Astrocyte (in vitro differentiated cells and primary cell): Measurements from ENCODE around the gene MYOF. TPM values are rescaled to one million over a fixed set of nuclear protein-coding genes. Genes with fewer than 3 reads are reported as not detected.

Source experiments
- DNase-seq: peaks from one replicate; pipeline ENCODE4 v3.0.0-alpha.2; 2010; ENCODE audit warnings: low read depth
- FAIRE-seq: peaks from 2 replicates; lab custom pipeline; 2011; peaks lifted over from hg19 to GRCh38; lab: Jason Lieb, UNC
- H2AFZ ChIP-seq: 2 replicates; pipeline ENCODE4 v1.6.0; 2012; ENCODE audit warnings: low read depth, low read length, inconsistent platforms
- H3K27ac ChIP-seq: 2 replicates; pipeline ENCODE4 v1.5.1; 2011; ENCODE audit warnings: low read depth, low read length, inconsistent platforms
- H3K27me3 ChIP-seq: 2 replicates; pipeline ENCODE4 v1.6.0; 2011; ENCODE audit warnings: low read length, inconsistent platforms; ENCODE audit not compliant: insufficient read depth
- H3K36me3 ChIP-seq: 2 replicates; pipeline ENCODE4 v1.5.1; 2011; ENCODE audit warnings: low read length, inconsistent platforms; ENCODE audit not compliant: insufficient read depth
- H3K4me1 ChIP-seq: 2 replicates; pipeline ENCODE4 v1.5.1; 2011; ENCODE audit warnings: low read length, inconsistent platforms; ENCODE audit not compliant: insufficient read depth
- H3K4me2 ChIP-seq: 2 replicates; pipeline ENCODE4 v1.6.0; 2012; ENCODE audit warnings: low read length, inconsistent platforms
- H3K4me3 ChIP-seq: 2 replicates; pipeline ENCODE4 v1.5.1; 2011; ENCODE audit warnings: low read depth, mild to moderate bottlenecking, low read length, inconsistent platforms; ENCODE audit not compliant: insufficient read depth
- H3K79me2 ChIP-seq: 2 replicates; pipeline ENCODE4 v1.6.0; 2012; ENCODE audit warnings: mild to moderate bottlenecking, low read length, inconsistent platforms; ENCODE audit not compliant: insufficient read depth
- H3K9ac ChIP-seq: 2 replicates; pipeline ENCODE4 v1.6.0; 2012; ENCODE audit warnings: mild to moderate bottlenecking, low read length, inconsistent platforms
- H3K9me3 ChIP-seq: 2 replicates; pipeline ENCODE4 v1.5.1; 2012; ENCODE audit warnings: low read depth, mild to moderate bottlenecking, low read length, inconsistent platforms; ENCODE audit not compliant: insufficient read depth
- H4K20me1 ChIP-seq: 2 replicates; pipeline ENCODE4 v1.6.0; 2012; ENCODE audit warnings: low read length, inconsistent platforms; ENCODE audit not compliant: insufficient read depth
- H3K27ac Mint-ChIP-seq: one replicate; pipeline ENCODE4 v1.8.0; 2021; ENCODE audit warnings: mild to moderate bottlenecking, mixed read lengths; ENCODE audit not compliant: unreplicated experiment
- H3K27me3 Mint-ChIP-seq: one replicate; pipeline ENCODE4 v1.8.0; 2021; ENCODE audit warnings: low read depth, mixed read lengths; ENCODE audit not compliant: unreplicated experiment
- H3K36me3 Mint-ChIP-seq: one replicate; pipeline ENCODE4 v1.8.0; 2021; ENCODE audit warnings: low read depth, mixed read lengths; ENCODE audit not compliant: unreplicated experiment
- H3K4me1 Mint-ChIP-seq: one replicate; pipeline ENCODE4 v1.8.0; 2021; ENCODE audit warnings: low read depth, mixed read lengths; ENCODE audit not compliant: unreplicated experiment
- H3K4me3 Mint-ChIP-seq: one replicate; pipeline ENCODE4 v1.8.0; 2021; ENCODE audit warnings: mild to moderate bottlenecking, moderate library complexity, mixed read lengths; ENCODE audit not compliant: unreplicated experiment
- H3K9me3 Mint-ChIP-seq: one replicate; pipeline ENCODE4 v1.8.0; 2021; ENCODE audit warnings: mild to moderate bottlenecking, mixed read lengths; ENCODE audit not compliant: unreplicated experiment
- CTCF ChIP-seq: IDR thresholded peaks from 2 replicates; pipeline ENCODE4 v1.5.1; 2011; ENCODE audit warnings: low read depth, mild to moderate bottlenecking, inconsistent platforms, low read length, moderate library complexity; ENCODE audit not compliant: insufficient read depth
- EZH2 ChIP-seq: IDR thresholded peaks from 2 replicates; pipeline ENCODE4 v1.6.1; 2012; ENCODE audit warnings: mild to moderate bottlenecking, low read length, inconsistent platforms; ENCODE audit not compliant: insufficient read depth
- total RNA-seq: library from RNA; stranded (reverse); gene quantifications from 2 replicates; pipeline ENCODE4 v1.2.1, GENCODE V29; 2021

MYOF gene
- total RNA-seq, 1 donor from 2014 or later = 306 TPM

DNA sequence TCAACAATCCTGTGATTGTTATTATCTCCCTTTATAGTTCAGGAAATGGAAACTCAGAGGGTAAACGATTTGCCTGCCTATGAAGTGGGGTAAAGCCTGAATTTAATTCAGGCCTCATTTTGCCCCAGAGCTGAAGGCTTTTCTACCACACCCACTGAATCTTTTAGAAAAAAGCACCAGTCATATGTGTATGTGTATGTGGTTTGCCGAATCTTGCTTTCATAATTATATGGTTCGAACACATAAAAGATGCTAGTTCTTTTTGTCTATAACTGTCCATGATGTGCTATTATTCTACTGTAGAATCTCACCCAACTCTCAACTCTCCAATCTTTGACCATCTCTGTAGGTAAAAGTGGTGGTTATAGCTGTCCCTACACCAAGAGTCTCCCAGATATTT is 83.6 kb downstream of the MYOF start:
- peaks cover 2% of the 10 kb centered on the region for H3K9me3 Mint-ChIP-seq
- no peak for TF ChIP-seq CTCF
- TF ChIP-seq EZH2 = no peak

GRCh38 chr10:93397020-93397419 is 85.1 kb downstream of the MYOF start:
- Histone ChIP-seq H3K9ac (no peak overlapping the region), H3K4me1 (peaks cover 4% of the 10 kb centered on the region), H3K4me3 (no peak overlapping the region), H3K9me3 (no peaks in the 10 kb centered on the region), H3K4me2 (no peak overlapping the region), H2AFZ (no peak overlapping the region), H4K20me1 (no peaks in the 10 kb centered on the region), H3K79me2 (peaks cover 4% of the 10 kb centered on the region), H3K27me3 (no peaks in the 10 kb centered on the region), H3K27ac (no peak overlapping the region), H3K36me3 (peaks cover 71% of the 10 kb centered on the region)
- no peak for FAIRE-seq
- no peak for TF ChIP-seq EZH2
- no peak for TF ChIP-seq CTCF
- DNase-seq = no peak
- H3K27ac Mint-ChIP-seq = no peak overlapping the region
- no peak overlapping the region for H3K4me3 Mint-ChIP-seq
- H3K9me3 Mint-ChIP-seq = peaks cover 2% of the 10 kb centered on the region
- H3K36me3 Mint-ChIP-seq = peaks cover 34% of the 10 kb centered on the region
- H3K4me1 Mint-ChIP-seq = peaks cover 8% of the 10 kb centered on the region
- no peaks in the 10 kb centered on the region for H3K27me3 Mint-ChIP-seq

More for the DNA sequence above, 83.6 kb downstream of the MYOF start:
- FAIRE-seq (no peak), DNase-seq (no peak)
- H3K9me3 ChIP-seq = no peaks in the 10 kb centered on the region
- Mint-ChIP-seq H3K36me3 (peaks cover 40% of the 10 kb centered on the region), H3K4me1 (peaks cover 2% of the 10 kb centered on the region), H3K27ac (no peak overlapping the region), H3K4me3 (no peak overlapping the region), H3K27me3 (no peaks in the 10 kb centered on the region)
- H4K20me1 ChIP-seq = no peaks in the 10 kb centered on the region
- no peak overlapping the region for H2AFZ ChIP-seq
- no peaks in the 10 kb centered on the region for H3K27me3 ChIP-seq
- H3K4me1 ChIP-seq = no peaks in the 10 kb centered on the region
- H3K79me2 ChIP-seq = peaks cover 4% of the 10 kb centered on the region
- H3K4me2 ChIP-seq = no peak overlapping the region
- H3K9ac ChIP-seq = peak overlapping the region; percentile 6
- peaks cover 69% of the 10 kb centered on the region for H3K36me3 ChIP-seq
- no peak overlapping the region for H3K27ac ChIP-seq
- H3K4me3 ChIP-seq = no peak overlapping the region

- Mint-ChIP-seq H3K27me3 (no peaks in the 10 kb centered on the region), H3K9me3 (peaks cover 2% of the 10 kb centered on the region), H3K4me3 (no peak overlapping the region), H3K36me3 (peaks cover 21% of the 10 kb centered on the region), H3K4me1 (peaks cover 18% of the 10 kb centered on the region), H3K27ac (no peak overlapping the region)
- H3K4me1 ChIP-seq = peaks cover 12% of the 10 kb centered on the region
- H4K20me1 ChIP-seq = no peaks in the 10 kb centered on the region
- DNase-seq (no peak), FAIRE-seq (no peak)
- H3K27me3 ChIP-seq = no peaks in the 10 kb centered on the region
- H2AFZ ChIP-seq = no peak overlapping the region
- TF ChIP-seq EZH2 (no peak), CTCF (no peak)
- H3K36me3 ChIP-seq = peaks cover 70% of the 10 kb centered on the region
- H3K4me2 ChIP-seq = no peak overlapping the region
- H3K9me3 ChIP-seq = no peaks in the 10 kb centered on the region
- no peak overlapping the region for H3K9ac ChIP-seq
- peaks cover 4% of the 10 kb centered on the region for H3K79me2 ChIP-seq
- no peak overlapping the region for H3K27ac ChIP-seq
- no peak overlapping the region for H3K4me3 ChIP-seq
Measured at GRCh38 chr10:93393211-93393610, 88.9 kb downstream of the MYOF start.
